H1 (cell line): ENCODE results near the gene PPRC1. TPM values are rescaled to one million over a fixed set of nuclear protein-coding genes. Genes with fewer than 3 reads are reported as not detected.

Experiments used
- CTCF ChIA-PET: fragments of 300-600 bp; sonication (Branson Sonifier 250); formaldehyde crosslinking; loops from one replicate; lab custom pipeline; 2021; ENCODE audit not compliant: partially characterized antibody; lab: Charles Lee
- POLR2A ChIA-PET: fragments of 300-600 bp; sonication (Branson Sonifier 250); formaldehyde crosslinking; loops from one replicate; lab custom pipeline; 2021; ENCODE audit warnings: inconsistent platforms; ENCODE audit not compliant: partially characterized antibody; lab: Charles Lee
- DNase-seq, 2 experiments: peaks; one replicate each; pipeline versions ENCODE4 v3.0.0 to v3.0.0-alpha.2; 2010 to 2022; ENCODE audit warnings: low spot score in 2 of 2, low read depth in 1 of 2, mixed read lengths in 1 of 2
- FAIRE-seq: peaks from 2 replicates; lab custom pipeline; 2011; peaks lifted over from hg19 to GRCh38; lab: Jason Lieb, UNC
- H2AFZ ChIP-seq: 2 replicates; pipeline ENCODE4 v1.8.1; 2012; ENCODE audit warnings: low read length, inconsistent platforms
- H2AK5ac ChIP-seq: 2 replicates; pipeline ENCODE4 v1.6.1; 2013; ENCODE audit warnings: low read depth, low read length
- H2BK120ac ChIP-seq: replicated peaks from 2 replicates; pipeline ENCODE3; 2013; ENCODE audit warnings: low read depth, low read length, inconsistent platforms
- H2BK12ac ChIP-seq: 2 replicates; pipeline ENCODE4 v1.6.1; 2013; ENCODE audit warnings: low read depth, low read length
- H2BK15ac ChIP-seq: 2 replicates; pipeline ENCODE4 v1.6.1; 2013; ENCODE audit warnings: low read length
- H2BK20ac ChIP-seq: 2 replicates; pipeline ENCODE4 v1.6.1; 2013; ENCODE audit warnings: low read length
- H2BK5ac ChIP-seq: 2 replicates; pipeline ENCODE4 v1.6.1; 2013; ENCODE audit warnings: low read depth, low read length
- H3K14ac ChIP-seq: 2 replicates; pipeline ENCODE4 v1.6.1; 2013; ENCODE audit warnings: inconsistent platforms; ENCODE audit not compliant: insufficient read length
- H3K18ac ChIP-seq: 2 replicates; pipeline ENCODE4 v1.6.1; 2013; ENCODE audit warnings: low read length; ENCODE audit errors: extremely low read depth
- H3K23ac ChIP-seq: 2 replicates; pipeline ENCODE4 v1.6.1; 2013; ENCODE audit warnings: inconsistent platforms; ENCODE audit not compliant: insufficient read length
- H3K23me2 ChIP-seq: 2 replicates; pipeline ENCODE4 v1.6.1; 2013; ENCODE audit warnings: low read depth, low read length
- H3K27ac ChIP-seq: 2 replicates; pipeline ENCODE4 v1.6.1; 2011; ENCODE audit warnings: low read depth, low read length, inconsistent platforms
- H3K27me3 ChIP-seq, 4 experiments: replicated peaks in 1 of 4; 1 replicate in 1 of 4; 2 replicates in 3 of 4; pipeline versions ENCODE4 v1.6.1 to v1.8.1; 2011 to 2013; ENCODE audit warnings: low read length in 3 of 4, mild to moderate bottlenecking in 3 of 4, inconsistent platforms in 2 of 4, mixed read lengths in 2 of 4, moderate library complexity in 1 of 4; ENCODE audit not compliant: control insufficient read depth in 3 of 4, insufficient read depth in 3 of 4; ENCODE audit errors: extremely low read depth in 1 of 4
- H3K36me3 ChIP-seq, 4 experiments: 2 replicates each; pipeline versions ENCODE4 v1.6.1 to v1.8.1; 2011 to 2013; ENCODE audit warnings: mild to moderate bottlenecking in 4 of 4, low read length in 3 of 4, moderate library complexity in 2 of 4, control low read depth in 1 of 4, inconsistent platforms in 1 of 4; ENCODE audit not compliant: insufficient read depth in 4 of 4, control insufficient read depth in 2 of 4
- H3K4ac ChIP-seq: replicated peaks from 2 replicates; pipeline ENCODE3; 2013; ENCODE audit warnings: low read length, low read depth, mixed read lengths, inconsistent platforms; ENCODE audit not compliant: insufficient read length
- H3K4me1 ChIP-seq, 4 experiments: replicated peaks in 1 of 4; 1 replicate in 1 of 4; 2 replicates in 3 of 4; pipeline versions ENCODE4 v1.6.1 to v1.8.1; 2011 to 2013; ENCODE audit warnings: low read length in 3 of 4, inconsistent platforms in 2 of 4, mixed read lengths in 1 of 4; ENCODE audit not compliant: insufficient read depth in 4 of 4, control insufficient read depth in 3 of 4
- H3K4me2 ChIP-seq, 2 experiments: 2 replicates each; pipeline versions ENCODE4 v1.6.1 to v1.8.1; 2011 to 2013; ENCODE audit warnings: low read depth in 2 of 2, low read length in 2 of 2, control low read depth in 1 of 2, inconsistent platforms in 1 of 2, mild to moderate bottlenecking in 1 of 2; ENCODE audit not compliant: insufficient read depth in 1 of 2
- H3K4me3 ChIP-seq, 4 experiments: fragments of 200-600, 300-600 bp in 1 of 4; sonication (generic), shearing (Covaris generic), sonication (Bioruptor Twin) in 1 of 4; 2 replicates each; pipeline versions ENCODE4 v1.5.1 to v1.8.1; 2011 to 2016; ENCODE audit warnings: low read length in 4 of 4, low read depth in 3 of 4, control low read depth in 2 of 4, inconsistent platforms in 2 of 4, mild to moderate bottlenecking in 2 of 4, mixed read lengths in 1 of 4, moderate library complexity in 1 of 4; ENCODE audit not compliant: insufficient read depth in 2 of 4; ENCODE audit errors: extremely low read depth in 1 of 4
- H3K56ac ChIP-seq: replicated peaks from 2 replicates; pipeline ENCODE3; 2013; ENCODE audit warnings: low read depth, mild to moderate bottlenecking, mixed read lengths, low read length, inconsistent platforms; ENCODE audit not compliant: insufficient read length
- H3K79me1 ChIP-seq: 2 replicates; pipeline ENCODE4 v1.6.1; 2013; ENCODE audit warnings: low read depth, low read length, control low read depth
- H3K79me2 ChIP-seq, 2 experiments: 2 replicates each; pipeline versions ENCODE4 v1.6.1 to v1.8.1; 2012 to 2013; ENCODE audit warnings: low read length in 2 of 2, mild to moderate bottlenecking in 2 of 2, inconsistent platforms in 1 of 2; ENCODE audit not compliant: insufficient read depth in 2 of 2, control insufficient read depth in 1 of 2
- H3K9ac ChIP-seq, 4 experiments: replicated peaks in 1 of 4; 1 replicate in 1 of 4; 2 replicates in 3 of 4; pipeline versions ENCODE4 v1.6.1 to v1.8.1; 2011 to 2013; ENCODE audit warnings: low read depth in 3 of 4, low read length in 3 of 4, control low read depth in 2 of 4, mild to moderate bottlenecking in 2 of 4, moderate library complexity in 2 of 4, inconsistent platforms in 1 of 4; ENCODE audit errors: extremely low read depth in 1 of 4
- H3K9me3 ChIP-seq, 2 experiments: 2 replicates each; pipeline versions ENCODE4 v1.6.1 to v1.8.1; 2012 to 2013; ENCODE audit warnings: mild to moderate bottlenecking in 2 of 2, moderate library complexity in 2 of 2, control low read depth in 1 of 2, inconsistent platforms in 1 of 2, low read depth in 1 of 2, low read length in 1 of 2, mixed read lengths in 1 of 2; ENCODE audit not compliant: insufficient read depth in 2 of 2
- H4K20me1 ChIP-seq, 2 experiments: replicated peaks in 1 of 2; 2 replicates each; pipeline versions ENCODE3 to v1.8.1; 2011 to 2013; ENCODE audit warnings: inconsistent platforms in 2 of 2, low read length in 2 of 2, mild to moderate bottlenecking in 1 of 2; ENCODE audit not compliant: insufficient read depth in 2 of 2, control insufficient read depth in 1 of 2
- H4K5ac ChIP-seq: 2 replicates; pipeline ENCODE4 v1.6.1; 2013; ENCODE audit warnings: low read length, low read depth, mixed read lengths, inconsistent platforms; ENCODE audit not compliant: insufficient read length
- H4K8ac ChIP-seq: 2 replicates; pipeline ENCODE4 v1.8.0; 2013; ENCODE audit warnings: mild to moderate bottlenecking, moderate library complexity, low read length, inconsistent platforms; ENCODE audit not compliant: insufficient read depth; ENCODE audit errors: extremely low read depth
- H4K91ac ChIP-seq: replicated peaks from 2 replicates; pipeline ENCODE3; 2013; ENCODE audit warnings: low read length, mixed read lengths, inconsistent platforms; ENCODE audit not compliant: insufficient read length
- BACH1 ChIP-seq: IDR thresholded peaks from 2 replicates; pipeline ENCODE4 v1.6.1; 2012; ENCODE audit warnings: low read length, improper control_type of control experiment
- EP300 ChIP-seq, 2 experiments: IDR thresholded peaks; 1 replicate in 1 of 2; 2 replicates in 1 of 2; pipeline ENCODE4 v1.6.1; 2011 to 2012; ENCODE audit warnings: low read depth in 2 of 2, low read length in 2 of 2, mild to moderate bottlenecking in 2 of 2, borderline replicate concordance in 1 of 2, inconsistent platforms in 1 of 2, moderate library complexity in 1 of 2
- GABPA ChIP-seq: IDR thresholded peaks from 2 replicates; pipeline ENCODE4 v1.6.1; 2011; ENCODE audit warnings: mild to moderate bottlenecking, low read length, moderate library complexity, borderline replicate concordance; ENCODE audit not compliant: insufficient read depth
- TAF1 ChIP-seq: IDR thresholded peaks from 2 replicates; pipeline ENCODE4 v1.6.1; 2011; ENCODE audit warnings: mild to moderate bottlenecking, low read depth, low read length
- WGBS, 2 experiments: shearing (Covaris generic) in 1 of 2; methylation state at CpG; one replicate each; pipeline versions ENCODE4 v1.1.6 to v1.1.7; 2013 to 2015; ENCODE audit warnings: low lambda C conversion rate in 2 of 2, mixed read lengths in 2 of 2, inconsistent platforms in 1 of 2, low coverage in 1 of 2, missing lambda C conversion rate in 1 of 2; ENCODE audit not compliant: insufficient replicate concordance in 2 of 2, insufficient coverage in 1 of 2, insufficient read length in 1 of 2; ENCODE audit errors: extremely low coverage in 1 of 2, missing lambda C conversion rate in 1 of 2; 5-methylcytosine and 5-hydroxymethylcytosine counted together
- polyA plus RNA-seq, 7 experiments: library from polyadenylated mRNA; depleted of rRNA in 3 of 7; stranded (reverse) in 5 of 7; unstranded in 2 of 7; fragments of >200 nt in 5 of 7; fragments of 200-250 nt in 2 of 7; gene quantifications; 1 replicate in 5 of 7; 2 replicates in 1 of 7; 4 replicates in 1 of 7; pipeline versions ENCODE4 v1.2.1 to v1.2.3, GENCODE V29; 2011 to 2013; ENCODE audit warnings: missing spikeins in 2 of 7, mixed read lengths in 2 of 7
- total RNA-seq: library from RNA; stranded (reverse); fragmentation: NEBNext Ultra II Directional; extraction: Animal tissue kit (Norgen Biotek cat#: 25700); gene quantifications from 2 replicates; pipeline ENCODE4 v1.2.1, GENCODE V29; 2021

The PPRC1 gene
- total and polyA plus RNA-seq, 2 of the 8 experiments (the other 6 are each of a cell fraction or from before 2014, with no cell fraction given): 46.5 to 88.4 TPM

DNA sequence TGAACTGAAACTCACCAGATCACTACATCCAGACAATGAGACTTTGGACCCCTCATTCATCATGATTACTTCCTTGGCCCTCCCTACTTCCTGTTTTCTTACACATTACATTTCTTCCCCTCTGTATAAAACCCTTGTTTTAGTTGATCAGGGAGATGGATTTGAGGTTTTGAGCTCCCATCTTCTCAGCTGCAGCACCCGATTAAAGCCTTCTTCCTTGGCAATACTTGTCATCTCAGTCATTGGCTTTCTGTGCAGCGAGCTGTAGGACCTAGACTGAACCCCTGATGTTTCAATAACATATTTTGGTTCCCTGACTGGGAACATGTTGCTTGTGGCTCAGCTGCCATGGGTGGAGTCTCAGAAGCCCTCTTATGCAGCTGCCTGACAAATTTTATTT lies 52.4 kb downstream of the PPRC1 start:
- Histone ChIP-seq H2BK5ac (no peak overlapping the region), H3K36me3 (no peaks in the 10 kb centered on the region), H4K20me1 (no peaks in the 10 kb centered on the region), H2BK20ac (no peak overlapping the region), H4K91ac (no peak overlapping the region), H3K56ac (no peak overlapping the region), H3K4me2 (no peak overlapping the region), H2BK120ac (no peak overlapping the region), H3K27ac (no peak overlapping the region), H3K14ac (no peak overlapping the region), H4K5ac (no peak overlapping the region), H2BK12ac (no peak overlapping the region), H3K23ac (no peak overlapping the region), H4K8ac (no peak overlapping the region), H3K9ac (no peak overlapping the region), H3K79me1 (no peaks in the 10 kb centered on the region), H3K4me1 (no peaks in the 10 kb centered on the region), H3K23me2 (no peaks in the 10 kb centered on the region), H3K9me3 (peaks cover 13 to 19% of the 10 kb centered on the region in 2 experiments; a peak in 3 of 4 replicates), H2AFZ (no peak overlapping the region), H2BK15ac (no peak overlapping the region), H3K4me3 (no peak overlapping the region), H3K4ac (no peak overlapping the region), H2AK5ac (no peak overlapping the region), H3K79me2 (no peaks in the 10 kb centered on the region), H3K18ac (no peak overlapping the region), H3K27me3 (no peaks in the 10 kb centered on the region)
- FAIRE-seq: no peak
- DNase-seq: no peak
- 86% methylated on average over 2 of the region's 2 CpGs; no CpG with 5 or more reads in 1 of the 2 experiments for WGBS, 2 experiments
- ChIA-PET CTCF (interaction anchor here (0.9 to 1.4 kb wide), 5 partner anchors 14 to 121 kb away, joined by 3 to 4 read pairs (median 3); no protein-coding TSS in a partner anchor), POLR2A (no interaction called here)
- TF ChIP-seq EP300 (IDR thresholded peaks at IDR 0.05; ENCODE audit: borderline replicate concordance in 1 of 2, low read depth in 2 of 2, low read length in 2 of 2) (no peak), GABPA (no peak), TAF1 (no peak), BACH1 (no peak)
